ENCODE data around the gene AKT3. TPM values are rescaled to one million over a fixed set of nuclear protein-coding genes. Genes with fewer than 3 reads are reported as not detected.

The AKT3 gene
- total RNA-seq, 1 experiment from 2014 or later, result 133 TPM

GRCh38 chr1:243582326-243582725 is 267.7 kb downstream of the AKT3 start:
- Histone ChIP-seq H3K27me3 (ENCODE audit: insufficient read depth, low read depth) (no peaks in the 10 kb centered on the region), H3K4me1 (replicated peaks; ENCODE audit: insufficient read depth) (no peaks in the 10 kb centered on the region), H3K27ac (no peak overlapping the region), H3K4me2 (no peak overlapping the region), H4K20me1 (ENCODE audit: insufficient read depth) (no peaks in the 10 kb centered on the region; the same call in none of the 2 replicates), H3K36me3 (ENCODE audit: low read depth) (0 out of 2 replicates have a peak, but pooled peaks cover 4% of the 10 kb centered on the region), H3K9me2 (ENCODE audit: insufficient read depth) (no peaks in the 10 kb centered on the region; the same call in 1 of the 2 replicates), H3K9me3 (ENCODE audit: insufficient read depth, low read depth) (peaks cover 4% of the 10 kb centered on the region; the same call in 1 of the 2 replicates), H3K79me2 (ENCODE audit: low read depth) (peaks cover 3% of the 10 kb centered on the region; the same call in 1 of the 2 replicates), H2AFZ (no peak overlapping the region), H3K4me3 (no peak overlapping the region), H3F3A (ENCODE audit: insufficient read depth, low read depth) (no peaks in the 10 kb centered on the region)
- ChIA-PET CTCF (no interaction called here), POLR2A (ENCODE audit: unreplicated experiment) (no interaction called here)
- no peak for DNase-seq
- BruUV-seq (replicated peaks), result no TSS peak
- intact Hi-C loops (cut with micrococcal nuclease; ENCODE audit: unreplicated experiment), result no loop called here
- TF ChIP-seq EZH2 (IDR thresholded peaks at IDR 0.05; ENCODE audit: low read depth) (no peak), CTCF (conservative IDR thresholded peaks at IDR 0.05) (no peak)

- no TSS peak for BruUV-seq (replicated peaks)
- TF ChIP-seq EZH2 (IDR thresholded peaks at IDR 0.05; ENCODE audit: low read depth) (no peak), CTCF (conservative IDR thresholded peaks at IDR 0.05) (no peak)
- ChIA-PET POLR2A (ENCODE audit: unreplicated experiment) (no interaction called here), CTCF (no interaction called here)
- Histone ChIP-seq H3K4me3 (no peak overlapping the region), H3K4me2 (no peak overlapping the region), H3K27ac (no peak overlapping the region), H3K79me2 (ENCODE audit: low read depth) (peaks cover 3% of the 10 kb centered on the region; the same call in 1 of the 2 replicates), H4K20me1 (ENCODE audit: insufficient read depth) (no peaks in the 10 kb centered on the region; the same call in none of the 2 replicates), H3K9me3 (ENCODE audit: insufficient read depth, low read depth) (peaks cover 4% of the 10 kb centered on the region; the same call in 1 of the 2 replicates), H3K36me3 (ENCODE audit: low read depth) (0 out of 2 replicates have a peak, but pooled peaks cover 4% of the 10 kb centered on the region), H3K9me2 (ENCODE audit: insufficient read depth) (no peaks in the 10 kb centered on the region; the same call in 1 of the 2 replicates), H3K4me1 (replicated peaks; ENCODE audit: insufficient read depth) (no peaks in the 10 kb centered on the region), H3F3A (ENCODE audit: insufficient read depth, low read depth) (peaks cover 5% of the 10 kb centered on the region; the same call in 1 of the 2 replicates), H3K27me3 (ENCODE audit: insufficient read depth, low read depth) (no peaks in the 10 kb centered on the region), H2AFZ (no peak overlapping the region)
- intact Hi-C loops (cut with micrococcal nuclease; ENCODE audit: unreplicated experiment), result no loop called here
- no peak for DNase-seq
Measured at GRCh38 chr1:243580984-243581383, 269.1 kb downstream of the AKT3 start.

GRCh38 chr1:243580072-243580471 is 270.0 kb downstream of the AKT3 start:
- BruUV-seq (replicated peaks), result no TSS peak

More at GRCh38 chr1:243580072-243580471, 270.0 kb downstream of the AKT3 start:
- Histone ChIP-seq H2AFZ (no peak overlapping the region), H3K4me3 (no peak overlapping the region), H4K20me1 (ENCODE audit: insufficient read depth) (no peaks in the 10 kb centered on the region; the same call in none of the 2 replicates), H3K36me3 (ENCODE audit: low read depth) (0 out of 2 replicates have a peak, but pooled peaks cover 4% of the 10 kb centered on the region), H3K4me1 (replicated peaks; ENCODE audit: insufficient read depth) (no peaks in the 10 kb centered on the region), H3K4me2 (no peak overlapping the region), H3K27me3 (ENCODE audit: insufficient read depth, low read depth) (no peaks in the 10 kb centered on the region), H3K9me3 (ENCODE audit: insufficient read depth, low read depth) (peaks cover 4% of the 10 kb centered on the region; the same call in 1 of the 2 replicates), H3K9me2 (ENCODE audit: insufficient read depth) (no peaks in the 10 kb centered on the region; the same call in 1 of the 2 replicates), H3K27ac (no peak overlapping the region), H3K79me2 (ENCODE audit: low read depth) (peaks cover 3% of the 10 kb centered on the region; the same call in 1 of the 2 replicates), H3F3A (ENCODE audit: insufficient read depth, low read depth) (peaks cover 8% of the 10 kb centered on the region; the same call in 1 of the 2 replicates)
- ChIA-PET POLR2A (ENCODE audit: unreplicated experiment) (no interaction called here), CTCF (interaction anchor here (0.6 kb wide), 1 partner anchor 231 kb away, joined by 8 read pairs; no protein-coding TSS in a partner anchor)
- TF ChIP-seq CTCF (conservative IDR thresholded peaks at IDR 0.05), result no peak
- no peak for TF ChIP-seq EZH2 (IDR thresholded peaks at IDR 0.05; ENCODE audit: low read depth)
- no peak for DNase-seq
- intact Hi-C loops (cut with micrococcal nuclease; ENCODE audit: unreplicated experiment), result no loop called here

All from PC-9 (cell line).